ENCODE data around the gene MTHFD2L.

MTHFD2L gene

GRCh38 chr4:74133786-74134499, 24.0 kb upstream of the MTHFD2L start:
- peak; percentile 59 to 75 for DNase-seq

- no peak for DNase-seq
Measured at GRCh38 chr4:74134500-74134852, 23.4 kb upstream of the MTHFD2L start.

- no peak for DNase-seq
Measured at GRCh38 chr4:74146581-74147129, 11.3 kb upstream of the MTHFD2L start.

- DNase-seq: no peak
Measured at GRCh38 chr4:74148205-74148604, 9.7 kb upstream of the MTHFD2L start.

GRCh38 chr4:74152836-74153235, 5.1 kb upstream of the MTHFD2L start:
- no peak for DNase-seq

- DNase-seq: no peak
Measured at GRCh38 chr4:74156521-74156920, 1.4 kb upstream of the MTHFD2L start.

- no peak for DNase-seq
Measured at GRCh38 chr4:74157154-74157553, 764 bp upstream of the MTHFD2L start.

- DNase-seq: peak in 1 of 2 experiments; percentile 3
Measured at GRCh38 chr4:74158466-74159142, 686 bp downstream of the MTHFD2L start.

GRCh38 chr4:74159143-74159709, 1.3 kb downstream of the MTHFD2L start:
- no peak for DNase-seq

GRCh38 chr4:74161666-74162450, 3.9 kb downstream of the MTHFD2L start:
- no peak for DNase-seq

- DNase-seq: no peak
Measured at GRCh38 chr4:74166135-74166534, 8.2 kb downstream of the MTHFD2L start.

GRCh38 chr4:74166818-74167217, 8.9 kb downstream of the MTHFD2L start:
- DNase-seq: no peak

- DNase-seq: no peak
Measured at GRCh38 chr4:74167585-74167984, 9.7 kb downstream of the MTHFD2L start.

GRCh38 chr4:74168841-74169240, 10.9 kb downstream of the MTHFD2L start:
- no peak for DNase-seq

- no peak for DNase-seq
Measured at GRCh38 chr4:74173321-74173720, 15.4 kb downstream of the MTHFD2L start.

GRCh38 chr4:74174421-74174820, 16.5 kb downstream of the MTHFD2L start:
- no peak for DNase-seq

GRCh38 chr4:74174941-74175340, 17.0 kb downstream of the MTHFD2L start:
- DNase-seq: no peak

- DNase-seq: no peak
Measured at GRCh38 chr4:74175379-74175778, 17.5 kb downstream of the MTHFD2L start.

- DNase-seq: no peak
Measured at GRCh38 chr4:74178798-74179197, 20.9 kb downstream of the MTHFD2L start.

GRCh38 chr4:74181219-74181618, 23.3 kb downstream of the MTHFD2L start:
- no peak for DNase-seq

GRCh38 chr4:74188912-74189311, 31.0 kb downstream of the MTHFD2L start:
- no peak for DNase-seq

- peak; percentile 46 to 48 for DNase-seq
Measured at GRCh38 chr4:74189331-74190043, 31.6 kb downstream of the MTHFD2L start.

GRCh38 chr4:74190332-74190731, 32.4 kb downstream of the MTHFD2L start:
- DNase-seq: no peak
